Peyer's patch (tissue), 4 donors: ENCODE measurements around the gene HMCN1. TPM values are rescaled to one million over a fixed set of nuclear protein-coding genes. Genes with fewer than 3 reads are reported as not detected.

Source experiments
- DNase-seq, 3 donors: peaks; one replicate each; pipeline ENCODE4 v3.0.0-alpha.2; 2017 to 2019
- H3K27ac ChIP-seq, 4 donors: fragments of 200-600 bp; sonication (generic); one replicate each; pipeline ENCODE4 v1.5.1; 2016 to 2019
- H3K27me3 ChIP-seq, 2 donors: fragments of 200-600 bp; sonication (generic); one replicate each; pipeline ENCODE4 v1.5.1; 2019
- H3K36me3 ChIP-seq, 3 donors: fragments of 200-600 bp; sonication (generic); one replicate each; pipeline ENCODE4 v1.5.1; 2016 to 2019
- H3K4me1 ChIP-seq, 4 donors: fragments of 200-600 bp; sonication (generic); one replicate each; pipeline ENCODE4 v1.5.1; 2016 to 2019
- H3K4me3 ChIP-seq, 4 donors: fragments of 200-600 bp; sonication (generic); 1 replicate in 3 of 4; 2 replicates in 1 of 4; pipeline ENCODE4 v1.5.1; 2016 to 2019; ENCODE audit warnings: mild to moderate bottlenecking in 1 of 4
- H3K9me3 ChIP-seq, 4 donors: fragments of 200-600 bp; sonication (generic); one replicate each; pipeline ENCODE4 v1.5.1; 2016 to 2019; ENCODE audit warnings: mild to moderate bottlenecking in 1 of 4
- POLR2A ChIP-seq, 2 donors: fragments of 450-650 bp; IDR thresholded peaks; one replicate each; pipeline ENCODE4 v1.5.1; 2017; ENCODE audit warnings: antibody characterized with exemption in 2 of 2, mild to moderate bottlenecking in 2 of 2, moderate library complexity in 2 of 2
- total RNA-seq, 4 donors: library from RNA; depleted of rRNA; stranded (reverse); fragments of >200 nt; gene quantifications; one replicate each; pipeline ENCODE4 v1.1.0, GENCODE V29; 2016
- TF ChIP-seq, protein P1 (sequence below), 6 experiments: fragments of 450-650 bp in 4 of 6; fragments of 200-600 bp in 2 of 6; sonication (generic) in 1 of 6; IDR thresholded peaks; one replicate each; pipeline ENCODE4 v1.5.1; 2017 to 2019; ENCODE audit warnings: antibody characterized with exemption in 6 of 6, mild to moderate bottlenecking in 3 of 6, moderate library complexity in 1 of 6

The HMCN1 gene
- total RNA-seq, 4 donors from 2014 or later: 1.5 to 18.2 (median 7.1) TPM

DNA sequence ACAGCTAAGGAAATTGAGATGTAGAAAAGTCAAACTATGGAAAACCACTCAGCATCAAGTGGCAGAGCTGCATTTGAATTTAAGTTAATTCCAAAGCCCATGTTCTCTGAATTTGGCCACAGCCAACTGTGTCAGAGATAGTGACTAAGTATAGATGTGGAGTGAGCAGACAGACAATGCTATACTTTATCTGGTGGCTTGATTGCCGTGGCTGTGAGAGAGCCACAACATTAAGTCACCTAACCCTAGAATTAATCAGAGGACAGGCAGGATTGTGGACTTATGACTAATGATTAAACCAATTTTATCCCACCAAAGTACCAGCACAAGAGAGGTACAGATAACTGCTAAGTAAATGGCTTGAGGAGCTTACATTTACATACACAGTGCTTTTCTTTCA, 431.1 kb downstream of the HMCN1 start:
- Histone ChIP-seq H3K27me3 (no peaks in the 10 kb centered on the region), H3K27ac (no peak overlapping the region), H3K4me1 (no peaks in the 10 kb centered on the region), H3K9me3 (no peaks in the 10 kb centered on the region), H3K36me3 (no peaks in the 10 kb centered on the region), H3K4me3 (no peak overlapping the region)
- DNase-seq: no peak
- TF ChIP-seq, protein P1, sequence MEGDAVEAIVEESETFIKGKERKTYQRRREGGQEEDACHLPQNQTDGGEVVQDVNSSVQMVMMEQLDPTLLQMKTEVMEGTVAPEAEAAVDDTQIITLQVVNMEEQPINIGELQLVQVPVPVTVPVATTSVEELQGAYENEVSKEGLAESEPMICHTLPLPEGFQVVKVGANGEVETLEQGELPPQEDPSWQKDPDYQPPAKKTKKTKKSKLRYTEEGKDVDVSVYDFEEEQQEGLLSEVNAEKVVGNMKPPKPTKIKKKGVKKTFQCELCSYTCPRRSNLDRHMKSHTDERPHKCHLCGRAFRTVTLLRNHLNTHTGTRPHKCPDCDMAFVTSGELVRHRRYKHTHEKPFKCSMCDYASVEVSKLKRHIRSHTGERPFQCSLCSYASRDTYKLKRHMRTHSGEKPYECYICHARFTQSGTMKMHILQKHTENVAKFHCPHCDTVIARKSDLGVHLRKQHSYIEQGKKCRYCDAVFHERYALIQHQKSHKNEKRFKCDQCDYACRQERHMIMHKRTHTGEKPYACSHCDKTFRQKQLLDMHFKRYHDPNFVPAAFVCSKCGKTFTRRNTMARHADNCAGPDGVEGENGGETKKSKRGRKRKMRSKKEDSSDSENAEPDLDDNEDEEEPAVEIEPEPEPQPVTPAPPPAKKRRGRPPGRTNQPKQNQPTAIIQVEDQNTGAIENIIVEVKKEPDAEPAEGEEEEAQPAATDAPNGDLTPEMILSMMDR (IDR thresholded peaks at IDR 0.05): no peak
- no peak for TF ChIP-seq POLR2A (IDR thresholded peaks at IDR 0.05)

DNA sequence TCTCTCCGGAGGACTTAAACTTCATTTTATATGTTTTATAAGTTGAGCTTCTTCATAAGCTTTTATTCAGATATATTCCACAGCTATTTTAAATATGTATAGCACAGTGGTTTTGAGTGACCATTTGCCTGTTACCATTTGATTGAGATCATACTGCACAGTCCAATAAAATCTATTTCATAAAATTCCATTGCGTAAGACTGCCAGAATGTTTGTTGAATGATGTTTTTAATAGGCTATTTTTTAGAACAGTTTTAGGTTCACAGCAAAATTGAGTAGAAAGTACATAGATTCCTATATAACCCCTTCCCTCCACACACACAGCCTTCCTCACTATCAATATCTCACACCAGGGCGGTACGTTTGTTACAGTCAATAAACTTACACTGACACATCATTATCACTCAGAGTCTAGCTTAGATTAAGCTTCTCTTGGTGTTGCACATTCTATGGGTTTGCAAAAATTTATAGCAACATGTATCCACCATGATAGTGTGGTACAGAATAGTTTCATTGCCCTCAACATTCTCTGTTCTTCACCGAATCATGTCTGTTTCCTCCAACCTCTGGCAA, 433.0 kb downstream of the HMCN1 start:
- no peak overlapping the region for H3K4me3 ChIP-seq
- H3K27me3 ChIP-seq: no peaks in the 10 kb centered on the region
- H3K9me3 ChIP-seq: no peaks in the 10 kb centered on the region
- H3K4me1 ChIP-seq: no peaks in the 10 kb centered on the region
- no peak for DNase-seq
- no peak for TF ChIP-seq POLR2A (IDR thresholded peaks at IDR 0.05)
- TF ChIP-seq, protein P1 (IDR thresholded peaks at IDR 0.05): no peak
- H3K27ac ChIP-seq: no peak overlapping the region
- no peaks in the 10 kb centered on the region for H3K36me3 ChIP-seq

DNA sequence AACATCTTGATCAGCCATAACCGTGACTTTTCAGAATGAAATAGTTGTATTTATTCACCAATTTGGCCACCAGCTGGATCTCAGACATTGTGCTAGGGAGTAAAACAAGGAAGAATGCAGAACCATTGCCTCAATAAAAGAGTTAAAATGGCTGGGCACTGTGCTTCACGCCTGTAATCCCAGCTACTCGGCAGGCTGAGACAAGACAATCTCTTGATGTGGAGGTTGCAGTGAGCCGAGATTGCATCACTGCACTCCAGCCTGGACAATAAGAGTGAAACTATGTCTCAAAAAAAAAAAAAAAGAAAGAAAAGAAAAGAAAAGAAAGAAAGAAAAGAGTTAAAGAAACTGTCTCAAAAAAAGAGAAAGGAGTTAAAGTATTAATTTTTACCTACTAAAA, 441.4 kb downstream of the HMCN1 start:
- TF ChIP-seq, protein P1 (IDR thresholded peaks at IDR 0.05): no peak
- no peak for TF ChIP-seq POLR2A (IDR thresholded peaks at IDR 0.05)
- Histone ChIP-seq H3K4me3 (no peak overlapping the region), H3K36me3 (no peaks in the 10 kb centered on the region), H3K9me3 (no peaks in the 10 kb centered on the region), H3K4me1 (no peaks in the 10 kb centered on the region), H3K27ac (no peak overlapping the region), H3K27me3 (no peaks in the 10 kb centered on the region)
- DNase-seq: no peak

DNA sequence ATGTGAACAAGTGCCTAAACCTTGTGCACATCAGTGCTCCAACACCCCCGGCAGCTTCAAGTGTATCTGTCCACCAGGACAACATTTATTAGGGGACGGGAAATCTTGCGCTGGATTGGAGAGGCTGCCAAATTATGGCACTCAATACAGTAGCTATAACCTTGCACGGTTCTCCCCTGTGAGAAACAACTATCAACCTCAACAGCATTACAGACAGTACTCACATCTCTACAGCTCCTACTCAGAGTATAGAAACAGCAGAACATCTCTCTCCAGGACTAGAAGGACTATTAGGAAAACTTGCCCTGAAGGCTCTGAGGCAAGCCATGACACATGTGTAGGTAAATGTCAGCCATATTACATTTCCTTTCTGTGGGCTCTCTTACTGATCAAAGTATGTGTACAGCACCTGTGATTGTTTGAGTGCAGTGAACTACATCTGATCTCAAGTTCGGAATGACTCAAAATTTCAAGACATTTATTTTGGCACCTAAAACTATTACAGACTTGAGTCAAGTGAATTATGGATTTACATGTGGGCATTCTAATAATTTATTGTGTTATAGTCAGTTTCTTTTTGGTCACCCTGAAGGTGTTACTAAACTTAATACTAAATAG, 444.3 kb downstream of the HMCN1 start:
- TF ChIP-seq, protein P1 (IDR thresholded peaks at IDR 0.05): no peak
- TF ChIP-seq POLR2A (IDR thresholded peaks at IDR 0.05): no peak

DNA sequence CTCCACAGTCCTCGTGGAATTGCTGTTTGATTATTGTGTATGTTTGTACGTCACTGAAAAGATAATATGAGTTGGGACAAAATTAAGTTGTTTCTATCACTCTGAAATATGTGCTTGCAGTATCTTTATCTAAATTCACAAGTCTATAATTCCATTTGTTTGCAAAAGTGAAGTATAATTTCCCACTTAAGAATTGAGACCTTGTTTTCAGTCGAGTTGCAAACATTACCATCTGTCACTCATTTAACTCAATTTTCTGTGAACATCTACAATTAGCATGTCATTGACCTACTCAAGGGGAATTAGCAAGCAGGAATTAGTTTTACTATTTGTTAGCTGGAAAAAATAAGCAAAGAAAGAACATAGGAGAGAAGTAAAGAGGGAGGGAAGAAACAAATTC, 445.0 kb downstream of the HMCN1 start:
- no peaks in the 10 kb centered on the region for H3K36me3 ChIP-seq
- H3K27me3 ChIP-seq: no peaks in the 10 kb centered on the region
- no peaks in the 10 kb centered on the region for H3K9me3 ChIP-seq
- H3K4me1 ChIP-seq: no peaks in the 10 kb centered on the region
- DNase-seq: no peak
- H3K27ac ChIP-seq: no peak overlapping the region
- H3K4me3 ChIP-seq: no peak overlapping the region
- no peak for TF ChIP-seq POLR2A (IDR thresholded peaks at IDR 0.05)

More for the DNA sequence above, 444.3 kb downstream of the HMCN1 start:
- Histone ChIP-seq H3K9me3 (no peaks in the 10 kb centered on the region), H3K4me1 (no peaks in the 10 kb centered on the region), H3K36me3 (no peaks in the 10 kb centered on the region), H3K4me3 (no peak overlapping the region), H3K27ac (no peak overlapping the region), H3K27me3 (no peaks in the 10 kb centered on the region)
- DNase-seq: no peak

DNA sequence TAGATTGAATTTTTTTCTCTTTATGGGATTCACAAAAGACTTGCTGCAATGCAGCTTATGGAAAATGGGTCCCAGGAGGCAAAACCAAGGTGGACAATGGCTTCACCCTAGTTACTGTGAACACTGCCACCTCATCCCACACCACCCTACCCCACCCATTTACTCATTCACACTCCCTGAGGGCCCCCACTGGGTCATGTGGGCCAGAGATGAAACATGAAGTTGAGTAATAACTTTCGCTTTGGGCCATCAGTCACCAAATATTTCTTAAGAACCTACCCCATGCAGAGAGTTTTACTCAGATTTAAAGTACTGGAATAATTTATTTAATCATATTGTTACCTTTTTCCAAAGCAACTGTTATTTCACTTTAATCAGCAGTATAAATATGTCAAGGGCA, 449.0 kb downstream of the HMCN1 start:
- no peaks in the 10 kb centered on the region for H3K27me3 ChIP-seq
- no peak overlapping the region for H3K4me3 ChIP-seq
- H3K9me3 ChIP-seq: no peaks in the 10 kb centered on the region
- no peak for DNase-seq
- no peak overlapping the region for H3K27ac ChIP-seq
- H3K36me3 ChIP-seq: no peaks in the 10 kb centered on the region
- no peaks in the 10 kb centered on the region for H3K4me1 ChIP-seq
- TF ChIP-seq POLR2A (IDR thresholded peaks at IDR 0.05): no peak
- TF ChIP-seq, protein P1 (IDR thresholded peaks at IDR 0.05): no peak
